GM10847 (cell line): ENCODE results near the gene COA1.
A peak's percentile ranks its signal among the peaks of the same experiment; 100 is the strongest.

Experiments
- POLR2A ChIP-seq: IDR thresholded peaks from 2 replicates; pipeline ENCODE4 v1.6.1; 2011; ENCODE audit not compliant: insufficient read length; ENCODE audit errors: extremely low read depth

COA1 gene

DNA sequence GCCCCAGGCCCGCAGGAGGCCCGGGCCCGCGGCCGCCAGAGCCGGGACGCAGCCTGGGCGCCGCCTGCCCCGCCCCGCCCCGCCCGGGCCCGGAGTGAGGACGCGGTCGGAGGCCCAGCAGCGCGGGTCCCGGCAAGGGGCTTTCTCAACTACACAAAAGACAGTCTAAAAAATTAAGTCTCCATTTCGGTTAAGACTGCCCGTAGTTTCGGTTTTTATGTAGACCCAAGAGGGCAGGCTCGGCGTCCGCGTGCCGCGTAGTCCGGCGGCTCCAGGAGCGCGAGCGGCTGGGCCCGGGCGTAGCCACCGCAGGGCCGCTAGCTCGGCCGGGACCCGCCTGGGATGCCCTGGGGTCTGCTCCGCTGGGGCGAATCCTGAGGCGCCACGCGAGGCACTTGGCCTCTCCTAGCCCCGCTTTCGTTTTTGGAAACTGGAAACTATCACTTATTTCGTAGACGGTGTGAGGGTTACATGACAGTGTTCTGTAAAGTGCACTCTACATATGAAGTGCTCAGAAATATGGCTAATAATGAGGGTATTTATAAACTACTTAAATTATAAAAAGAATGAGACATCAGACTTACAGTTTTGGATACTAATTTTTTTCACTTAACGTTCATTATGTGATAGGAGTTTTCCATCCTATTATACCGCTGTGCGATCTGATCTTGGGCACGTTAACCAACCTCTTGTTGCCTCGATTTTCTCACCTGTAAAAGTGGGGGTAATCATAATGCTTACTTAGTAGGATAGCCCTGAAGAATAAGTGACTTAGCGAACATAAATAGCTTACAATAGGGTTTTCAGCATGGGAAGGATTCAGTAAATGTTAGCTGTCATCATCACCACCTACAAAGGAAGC is 29.7 kb upstream of the COA1 start:
- no peak for TF ChIP-seq POLR2A

DNA sequence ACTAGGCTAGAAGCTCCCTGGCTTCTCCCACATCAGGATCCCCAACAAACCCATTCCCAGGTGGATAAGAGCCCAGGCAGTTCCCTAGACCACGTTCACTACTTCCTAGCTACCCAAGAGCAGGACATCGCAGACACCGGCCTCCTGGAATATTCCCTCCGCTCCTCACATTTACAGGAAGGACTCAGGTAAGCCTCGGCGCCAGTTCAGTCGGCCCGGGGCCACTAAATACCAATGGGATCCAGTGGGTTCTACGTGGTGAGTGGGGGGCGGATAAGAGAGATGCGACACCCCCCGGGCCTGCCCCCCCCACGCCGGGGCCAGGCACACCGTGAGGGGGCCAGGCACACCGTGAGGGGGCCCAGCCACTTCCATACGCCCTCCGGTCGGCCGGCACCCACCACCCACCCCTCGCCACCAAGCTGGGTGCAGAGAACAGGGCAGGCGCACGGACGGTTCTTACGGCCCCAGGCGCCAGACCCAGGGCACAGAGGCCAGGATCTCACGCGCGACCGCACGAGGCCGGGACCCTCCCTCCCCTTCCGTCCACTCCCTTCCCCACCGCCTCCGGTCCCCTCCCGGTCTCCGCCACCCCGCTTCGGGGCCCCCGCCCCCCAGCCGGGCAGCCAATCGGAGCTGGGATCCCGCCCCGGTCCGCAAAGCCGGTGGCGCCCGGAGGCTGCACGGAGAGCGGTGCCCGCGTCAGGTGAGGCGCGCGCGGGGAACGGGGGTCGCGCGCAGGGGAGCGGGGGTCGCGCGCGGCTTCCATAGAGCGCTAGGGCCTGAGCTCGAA is 28.9 kb upstream of the COA1 start, which contains the start of gene BLVRA:
BLVRA (plus strand) TSS at position 652 of the 793 bp plus-strand sequence. CDS start 12,479 bp downstream, outside the sequence.
- peak; percentile 19 for TF ChIP-seq POLR2A

DNA sequence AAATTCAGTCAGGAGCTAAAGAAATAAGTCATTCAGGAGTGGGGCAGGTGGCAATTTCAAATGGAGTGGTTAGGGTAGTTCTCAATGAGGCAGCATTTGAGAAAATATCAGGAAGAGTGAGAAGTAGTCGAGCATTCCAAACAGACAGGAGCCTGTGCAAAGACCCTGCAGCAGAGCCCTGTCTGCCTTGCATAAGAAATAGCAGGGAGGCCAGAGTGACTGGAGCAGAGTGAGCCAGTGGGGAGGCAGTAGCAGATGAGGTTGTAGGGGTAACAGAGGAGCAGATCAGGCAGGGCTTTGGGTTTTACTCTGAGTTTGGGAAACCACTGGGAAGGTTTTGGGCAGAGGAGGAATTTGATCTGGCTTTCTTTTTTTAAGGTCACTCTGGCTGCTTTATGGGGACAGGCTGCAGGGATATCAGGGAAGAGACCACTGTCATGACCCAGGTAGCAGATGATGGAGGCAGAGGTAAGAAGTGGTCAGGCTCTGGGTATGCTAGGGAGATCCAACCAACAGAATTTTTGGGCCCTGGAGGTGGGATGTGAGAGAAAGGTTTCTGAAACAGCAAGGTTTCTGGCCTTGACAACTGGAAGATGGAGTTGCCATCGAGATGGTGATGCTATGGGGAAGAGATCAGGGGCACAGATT is 27.9 kb upstream of the COA1 start:
- TF ChIP-seq POLR2A: no peak

DNA sequence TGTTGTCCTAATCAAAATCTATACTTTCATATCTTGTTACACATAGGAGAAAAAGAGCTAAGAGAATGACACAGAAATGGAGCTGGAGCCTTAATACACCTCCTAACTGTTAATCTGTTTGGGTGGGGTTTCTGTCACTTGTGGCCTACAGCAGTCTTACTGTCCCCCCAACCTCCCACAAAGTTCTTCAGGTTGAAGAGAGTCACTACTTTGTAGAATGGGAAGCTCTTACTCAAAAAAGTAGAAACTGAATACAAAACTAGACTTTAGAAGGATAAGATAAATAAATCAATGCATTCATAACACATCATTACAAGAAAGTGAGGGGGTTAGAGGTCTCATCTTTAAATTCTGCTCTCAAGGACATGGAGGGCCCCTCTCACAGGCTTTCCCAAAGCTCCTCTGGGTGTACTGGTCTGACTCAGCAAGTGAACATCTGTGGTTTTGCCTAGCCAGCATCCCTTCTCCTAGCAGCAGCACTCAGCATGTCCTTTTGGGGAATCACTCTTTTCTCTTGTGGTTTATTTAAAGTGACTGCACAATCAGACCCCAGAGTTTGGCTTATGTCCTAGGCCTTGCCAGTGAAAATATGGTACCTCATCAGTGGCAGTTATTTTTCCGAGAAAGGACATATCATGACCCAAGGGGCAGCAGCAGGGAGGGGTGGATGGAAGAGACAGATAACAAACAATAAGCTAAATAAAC is 27.2 kb upstream of the COA1 start:
- TF ChIP-seq POLR2A: no peak

DNA sequence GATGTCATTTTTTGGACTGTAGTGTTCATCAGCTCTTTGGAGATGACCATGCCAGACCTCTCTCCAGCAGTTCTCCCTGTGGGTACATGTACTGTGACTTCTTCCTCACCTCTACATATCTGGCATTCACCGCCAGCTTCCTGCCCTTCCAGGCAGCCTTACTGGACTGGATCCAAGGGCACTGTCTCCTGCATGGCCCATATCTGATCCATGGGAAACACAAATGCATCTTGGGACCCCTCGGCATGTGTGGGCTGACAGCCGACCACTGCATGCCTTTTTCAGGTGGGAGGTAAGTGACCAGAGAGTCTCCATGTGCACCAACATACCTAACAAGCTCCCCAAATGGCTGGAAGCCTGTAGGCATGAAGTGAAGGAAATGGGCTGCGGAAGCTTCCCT is 25.3 kb upstream of the COA1 start:
- no peak for TF ChIP-seq POLR2A

DNA sequence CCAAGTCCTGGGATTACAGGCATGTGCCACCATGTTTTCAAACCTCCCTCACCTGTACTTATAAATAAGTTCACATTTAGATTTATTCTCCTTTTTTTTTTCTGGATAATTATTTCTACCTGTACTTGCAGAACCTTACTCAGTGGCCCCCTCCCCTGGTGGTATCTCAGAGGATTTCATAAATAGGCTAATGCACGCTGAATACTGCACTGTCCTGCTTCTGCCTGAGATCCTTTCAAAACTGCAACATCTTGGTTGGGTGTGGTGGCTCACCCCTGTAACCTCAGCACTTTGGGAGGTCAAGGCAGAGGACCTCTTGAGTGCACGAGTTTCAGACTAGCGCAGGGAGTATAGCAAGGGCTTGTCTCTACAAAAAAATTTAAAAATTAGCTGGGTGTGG is 24.5 kb upstream of the COA1 start:
- no peak for TF ChIP-seq POLR2A

DNA sequence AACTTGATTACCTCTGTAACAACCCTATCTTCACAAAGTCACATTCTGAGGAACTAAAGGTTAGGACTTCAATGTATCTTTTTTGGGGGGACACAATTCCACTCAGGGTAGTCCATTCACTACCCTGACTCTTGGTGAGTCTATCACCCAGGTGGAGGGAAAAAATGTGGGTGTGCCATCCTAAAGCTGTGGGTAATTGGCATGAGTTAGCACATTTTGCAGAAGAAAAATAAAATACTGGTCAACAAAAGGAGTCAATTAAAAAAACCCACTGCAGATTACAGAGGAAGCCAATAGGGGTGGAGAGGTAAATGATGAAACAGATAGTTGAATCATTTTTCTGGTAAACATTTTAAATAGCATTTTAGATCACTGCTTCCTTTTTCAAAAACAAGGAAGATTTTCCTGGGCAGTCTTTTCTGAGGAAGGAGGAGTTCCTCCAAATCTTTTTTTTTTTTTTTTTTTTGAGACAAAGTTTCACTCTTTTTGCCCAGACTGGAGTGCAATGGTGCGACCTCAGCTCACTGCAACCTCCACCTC is 24.0 kb upstream of the COA1 start:
- TF ChIP-seq POLR2A: no peak

DNA sequence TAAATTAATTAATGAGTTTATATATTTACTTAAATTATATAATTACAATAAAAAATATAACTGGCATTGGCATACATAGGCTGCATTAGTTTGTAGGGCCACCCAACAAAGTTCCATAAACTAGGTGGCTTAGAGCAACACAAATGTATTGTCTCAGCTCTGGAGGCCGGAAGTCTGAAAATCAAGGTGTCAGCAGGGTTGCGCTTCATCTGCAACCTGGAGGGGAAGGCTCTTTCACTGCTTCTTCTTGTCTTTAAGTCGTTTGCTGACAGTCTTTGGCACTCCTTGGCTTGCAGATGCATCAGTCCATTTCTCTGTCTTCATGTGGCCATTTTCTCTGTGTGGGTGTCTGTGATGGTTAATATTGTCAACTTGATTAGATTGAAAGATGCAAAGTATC is 23.1 kb upstream of the COA1 start:
- TF ChIP-seq POLR2A: no peak

DNA sequence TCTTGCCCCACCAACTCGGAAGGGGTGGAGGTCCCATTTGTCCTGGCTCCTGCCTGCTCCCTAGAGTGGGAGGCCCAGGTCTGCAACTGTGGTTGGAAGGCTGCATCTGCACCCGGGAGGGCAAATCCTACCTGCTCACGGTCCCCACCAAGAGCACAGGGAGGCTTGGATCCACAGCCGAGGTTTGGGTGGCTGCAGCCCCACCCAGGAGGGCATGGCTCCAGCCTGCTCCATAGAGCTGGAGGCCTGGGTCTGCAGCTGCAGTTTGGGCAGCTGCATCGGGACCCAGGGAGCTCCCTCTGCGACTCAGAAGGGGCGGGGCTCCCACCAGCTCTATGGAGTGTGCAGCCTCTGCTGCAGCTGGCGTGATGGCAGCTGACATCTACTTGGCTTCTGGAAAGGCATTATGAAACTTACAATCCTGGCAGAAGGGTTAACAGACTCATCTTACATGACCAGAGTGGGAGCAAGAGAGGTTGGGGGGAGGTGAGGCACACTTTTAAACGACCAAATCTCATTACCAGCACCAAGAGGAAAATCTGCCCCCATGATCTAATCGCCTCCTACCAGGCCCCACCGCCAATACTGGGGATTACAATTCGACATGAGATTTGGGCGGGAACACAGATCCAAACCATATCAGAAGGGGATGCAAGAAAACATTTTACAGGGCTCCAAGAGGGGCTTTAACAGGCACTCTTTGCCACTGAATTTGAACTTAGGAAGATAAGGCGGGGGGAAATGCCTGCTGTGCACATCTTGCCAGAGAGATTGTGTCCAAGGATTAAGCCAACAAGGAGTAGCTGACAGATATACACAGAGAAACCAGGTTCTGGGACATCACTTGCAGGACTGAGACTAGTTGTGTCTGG is 20.9 kb upstream of the COA1 start:
- no peak for TF ChIP-seq POLR2A

DNA sequence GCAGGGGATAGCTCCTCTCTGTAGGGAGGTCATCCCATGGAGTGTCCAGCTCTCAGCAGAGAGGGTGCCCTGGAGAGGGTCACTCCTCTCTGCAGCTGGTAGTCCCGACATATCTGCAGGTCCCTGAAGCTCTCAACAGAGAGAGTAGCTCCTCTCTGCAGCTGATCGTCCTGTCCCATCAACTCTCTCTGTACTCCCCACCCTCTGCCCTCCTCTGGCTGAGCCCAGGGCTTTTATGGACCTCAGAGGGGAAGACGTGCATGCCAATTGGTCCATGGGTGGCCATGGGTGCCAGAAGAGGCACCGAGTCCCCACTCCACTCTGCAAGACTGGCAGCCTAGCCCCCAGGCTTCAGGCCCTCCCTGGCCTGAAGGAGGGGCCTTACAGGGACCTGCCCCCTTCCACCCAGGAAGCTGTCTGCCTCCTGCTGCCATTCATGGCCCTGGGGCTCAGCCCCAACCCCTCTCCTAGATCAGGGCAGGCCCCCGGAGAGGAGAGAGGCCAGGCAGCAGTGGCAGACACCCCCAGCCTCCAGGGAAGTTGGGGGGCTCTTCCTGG is 20.1 kb upstream of the COA1 start:
- no peak for TF ChIP-seq POLR2A

DNA sequence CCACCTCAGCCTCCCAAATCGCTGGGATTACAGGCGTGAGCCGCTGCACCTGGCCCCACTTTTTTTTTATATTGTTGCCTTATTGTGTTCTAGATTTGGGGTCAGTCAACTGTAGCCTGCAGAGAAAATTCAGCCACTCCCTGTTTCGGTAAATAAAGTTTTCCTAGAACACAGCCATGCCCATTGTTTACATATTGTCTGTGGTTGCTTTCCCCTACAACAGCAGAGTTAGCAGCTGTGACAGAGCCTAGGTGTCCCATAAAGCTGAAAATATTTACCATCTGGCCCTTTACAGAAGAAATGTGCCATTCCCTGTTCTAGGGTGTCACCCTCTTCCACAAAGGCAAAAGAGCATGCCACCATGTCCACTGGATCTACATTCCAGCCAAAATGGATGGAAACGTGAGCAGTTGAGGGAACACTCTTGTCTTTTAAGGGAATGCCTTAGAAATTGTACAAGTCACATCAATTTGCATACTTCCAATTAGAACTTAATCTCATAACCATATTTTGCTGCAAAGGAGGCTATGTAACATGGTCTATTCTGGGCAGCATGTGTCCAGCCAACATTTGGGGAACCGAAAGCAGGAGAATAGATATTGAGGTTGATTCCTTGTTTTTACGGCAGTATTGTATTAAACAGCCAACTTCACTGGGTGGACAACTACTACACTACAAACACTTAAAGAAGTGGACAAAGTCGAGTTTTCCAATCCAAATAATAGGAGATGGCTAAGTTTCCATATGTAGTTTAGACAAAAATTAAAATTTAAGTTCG is 18.2 kb upstream of the COA1 start:
- TF ChIP-seq POLR2A: no peak

DNA sequence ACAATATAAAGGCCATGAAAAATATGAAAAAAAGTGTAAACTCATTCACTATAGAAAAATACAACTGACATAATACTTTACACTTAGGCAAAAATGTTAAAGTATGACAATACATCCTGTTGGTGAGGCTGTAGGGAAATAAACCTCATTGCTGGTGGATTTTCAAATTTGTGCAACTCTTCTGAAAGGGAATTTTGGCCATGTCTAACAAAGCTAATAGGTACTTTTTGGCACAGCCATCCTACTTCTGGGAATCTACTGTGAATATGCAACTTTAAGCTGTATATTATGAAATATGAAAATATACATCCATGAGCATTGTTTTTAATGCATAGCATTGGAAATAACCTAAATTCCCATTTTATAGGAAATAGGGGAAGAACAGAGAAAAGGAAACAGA is 13.4 kb upstream of the COA1 start:
- TF ChIP-seq POLR2A: no peak

DNA sequence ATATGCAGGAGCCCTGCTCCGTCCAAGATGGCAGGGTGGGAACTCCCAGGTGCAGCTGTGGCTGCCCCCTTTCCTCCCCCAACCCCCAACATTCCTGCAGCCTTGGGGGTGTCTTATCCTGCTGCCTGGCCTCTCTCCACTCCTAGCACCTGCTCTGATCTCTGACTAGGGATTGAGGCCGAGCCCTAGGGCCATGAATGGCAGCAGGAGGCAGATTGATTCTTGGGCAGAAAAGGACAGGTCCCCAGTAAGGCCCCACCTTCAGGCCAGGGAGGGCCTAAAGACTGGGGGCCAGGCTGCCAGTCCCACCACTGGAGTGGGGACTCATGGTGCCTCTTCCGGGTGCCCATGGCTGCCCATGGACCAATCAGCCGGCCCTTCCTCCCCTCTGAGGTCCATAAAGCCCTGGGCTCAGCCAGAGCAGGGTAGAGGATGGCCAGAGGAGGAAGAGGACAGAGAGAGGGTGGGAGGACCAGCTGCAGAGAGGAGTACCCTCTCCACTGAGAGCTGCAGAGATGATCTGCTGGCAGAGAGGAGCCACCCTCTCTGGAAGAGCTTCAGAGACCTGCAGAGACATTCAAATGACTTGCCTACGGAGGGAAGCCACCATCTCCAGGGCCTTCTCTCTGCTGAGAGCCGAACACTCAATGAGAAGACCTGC is 8.3 kb upstream of the COA1 start:
- TF ChIP-seq POLR2A: no peak
